Measurements from ENCODE around the gene SV2A. TPM values are rescaled to one million over a fixed set of nuclear protein-coding genes. Genes with fewer than 3 reads are reported as not detected.

The SV2A gene
- total RNA-seq, 2 experiments from 2014 or later = 14.4 to 15.2 TPM

DNA sequence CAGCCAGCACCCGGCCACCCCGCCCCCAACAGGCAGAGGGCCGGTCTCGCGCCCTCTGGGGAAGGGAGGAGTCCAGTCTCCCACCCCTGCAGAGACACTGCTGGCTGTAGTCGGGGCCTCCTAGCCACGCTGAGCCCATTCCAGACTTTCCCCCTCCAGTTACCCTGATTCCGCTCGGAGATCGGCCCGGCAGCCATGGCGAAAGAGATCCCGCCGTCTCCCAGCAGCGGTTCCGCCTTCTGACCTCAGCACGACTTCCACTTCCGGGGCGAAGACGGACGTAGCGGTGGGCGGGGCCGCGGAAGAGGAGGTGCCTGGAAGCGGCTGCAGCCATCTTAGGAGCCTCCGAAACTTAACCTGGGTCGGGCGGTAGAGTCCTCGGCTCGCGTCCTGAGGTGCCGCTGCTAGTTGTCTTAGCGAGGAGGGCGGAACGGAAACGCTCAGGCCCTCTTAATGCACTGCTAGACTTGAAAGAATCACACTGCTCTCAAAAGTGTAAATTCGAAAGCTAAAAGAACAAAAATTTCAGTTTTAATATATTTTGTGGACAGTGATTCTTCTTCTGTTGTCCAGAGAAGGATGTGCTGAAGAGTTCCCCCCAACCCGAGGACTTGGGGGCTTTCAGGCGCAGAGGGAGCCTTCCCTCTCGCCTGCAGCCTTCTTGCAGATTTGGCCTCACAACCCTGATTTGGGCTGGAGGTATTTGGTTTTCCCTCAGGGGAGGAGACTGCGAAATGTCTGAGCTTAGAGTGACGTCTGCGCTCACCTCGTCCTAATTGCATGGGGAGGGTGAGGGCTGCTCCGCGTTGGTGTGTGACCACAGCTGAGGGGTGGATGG is 10.1 kb upstream of the SV2A start, which contains the start of gene SF3B4:
Gene SF3B4 (minus strand): TSS at position 241 of the 838 bp plus-strand sequence. CDS start 44 bp downstream, at position 197.
- peaks cover 50% of the 10 kb centered on the region for H3K36me3 Mint-ChIP-seq (ENCODE audit: low read depth)
- CTCF ChIA-PET = interaction anchor here (0.5 to 2.2 kb wide), 10 partner anchors 10 to 624 kb away, joined by 3 to 18 read pairs (median 4); a partner anchor contains a TSS
- peak; percentile 96 for DNase-seq
- H3K4me3 Mint-ChIP-seq = peak within 1 kb of the TSS; percentile 97
- peak within 1 kb of the TSS; percentile 95 for H3K27ac Mint-ChIP-seq
- H3K4me1 Mint-ChIP-seq = peaks cover 74% of the 10 kb centered on the region
- no peaks in the 10 kb centered on the region for H3K9me3 Mint-ChIP-seq
- POLR2A ChIA-PET = interaction anchor here (0.6 to 7.4 kb wide), 23 partner anchors 8 to 309 kb away, joined by 3 to 160 read pairs (median 4); partner anchors contain the start of genes BOLA1, MTMR11, PLEKHO1 and VPS45
- no peaks in the 10 kb centered on the region for H3K27me3 Mint-ChIP-seq

DNA sequence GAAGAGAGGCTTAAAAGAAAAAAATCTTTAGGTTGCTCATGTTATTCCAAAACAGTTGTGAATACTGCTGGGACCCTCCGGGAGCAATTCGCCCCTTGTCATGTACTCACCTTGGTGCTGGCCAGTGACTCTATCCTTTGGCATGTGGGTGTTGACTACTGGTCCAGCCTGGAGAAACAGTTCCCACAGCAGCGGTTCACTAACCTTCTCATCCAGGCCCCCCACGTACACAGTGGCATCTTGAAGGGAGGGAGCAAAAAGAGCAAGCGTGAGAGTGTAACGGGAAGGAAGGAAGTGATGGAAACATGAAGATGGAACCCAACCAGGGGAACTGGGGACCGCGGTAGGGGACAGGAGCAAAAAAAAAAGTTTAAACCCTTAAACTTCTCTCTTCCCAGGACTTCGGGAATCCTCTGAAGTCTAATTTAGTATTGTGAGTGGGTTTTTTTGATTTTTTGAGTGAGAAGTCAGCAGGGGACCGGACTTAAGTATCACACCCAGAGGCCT is 9.5 kb upstream of the SV2A start:
- POLR2A ChIA-PET = interaction anchor here (2.5 kb wide), 1 partner anchor 39 kb away, joined by 17 read pairs; a partner anchor contains a TSS
- H3K4me3 Mint-ChIP-seq = peak overlapping the region; percentile 97
- no peak for DNase-seq
- no peaks in the 10 kb centered on the region for H3K27me3 Mint-ChIP-seq
- H3K4me1 Mint-ChIP-seq = peaks cover 70% of the 10 kb centered on the region
- CTCF ChIA-PET = no interaction called here
- H3K9me3 Mint-ChIP-seq = no peaks in the 10 kb centered on the region
- H3K27ac Mint-ChIP-seq = peak overlapping the region; percentile 95
- H3K36me3 Mint-ChIP-seq (ENCODE audit: low read depth) = peaks cover 56% of the 10 kb centered on the region

DNA sequence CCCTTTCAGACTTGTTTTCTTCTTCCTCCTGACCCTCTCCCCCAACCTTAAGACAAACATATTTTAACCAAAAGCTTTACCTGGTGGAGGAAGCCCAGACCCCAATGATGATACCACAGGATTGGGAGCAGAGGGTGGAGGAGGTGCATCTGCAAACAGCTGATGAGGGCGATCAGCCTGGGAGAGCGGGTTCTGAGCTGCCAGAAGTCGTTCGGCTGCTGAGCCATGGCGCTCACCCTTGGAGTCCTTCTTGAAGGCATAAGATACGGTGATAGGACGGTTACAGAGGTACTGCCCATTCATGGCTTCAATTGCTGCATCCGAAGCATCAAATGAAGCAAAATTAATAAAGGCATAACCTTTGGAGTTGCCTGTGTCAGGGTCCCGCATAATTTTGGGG is 8.7 kb upstream of the SV2A start:
- Mint-ChIP-seq H3K4me1 (peaks cover 62% of the 10 kb centered on the region), H3K27me3 (no peaks in the 10 kb centered on the region), H3K27ac (peak overlapping the region; percentile 55), H3K4me3 (peak overlapping the region; percentile 97), H3K9me3 (no peaks in the 10 kb centered on the region), H3K36me3 (ENCODE audit: low read depth) (peaks cover 55% of the 10 kb centered on the region)
- ChIA-PET POLR2A (interaction anchor here (1.0 to 2.5 kb wide), 4 partner anchors 13 to 41 kb away, joined by 3 to 17 read pairs (median 4); partner anchors contain the start of gene BOLA1), CTCF (no interaction called here)
- no peak for DNase-seq

DNA sequence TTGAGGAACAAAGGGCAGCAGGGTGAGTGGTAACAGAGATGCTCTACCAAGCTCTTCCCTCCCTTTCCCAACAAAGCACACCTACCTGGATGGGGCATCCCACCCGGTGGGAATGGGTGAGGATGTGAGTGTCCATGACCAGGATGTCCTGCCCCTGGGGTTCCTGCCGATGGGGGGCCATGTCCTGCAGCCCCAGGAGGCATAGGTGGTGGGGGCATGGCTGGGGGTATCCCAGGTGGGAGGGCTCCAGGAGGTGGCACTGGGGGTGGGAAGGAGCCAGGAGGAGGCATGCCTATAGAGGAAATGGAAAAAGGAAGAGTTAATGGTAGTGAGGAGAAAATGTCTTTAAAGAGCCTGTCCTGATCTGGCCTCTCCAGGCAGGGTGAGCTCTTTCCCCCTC is 8.1 kb upstream of the SV2A start:
- CTCF ChIA-PET = no interaction called here
- Mint-ChIP-seq H3K9me3 (no peaks in the 10 kb centered on the region), H3K4me3 (peak overlapping the region; percentile 97), H3K36me3 (ENCODE audit: low read depth) (peaks cover 54% of the 10 kb centered on the region), H3K27ac (peak overlapping the region; percentile 55), H3K27me3 (no peaks in the 10 kb centered on the region), H3K4me1 (peaks cover 56% of the 10 kb centered on the region)
- POLR2A ChIA-PET = interaction anchor here (1.0 to 2.5 kb wide), 5 partner anchors 9 to 40 kb away, joined by 3 to 17 read pairs (median 4); partner anchors contain the start of gene BOLA1
- DNase-seq = no peak

DNA sequence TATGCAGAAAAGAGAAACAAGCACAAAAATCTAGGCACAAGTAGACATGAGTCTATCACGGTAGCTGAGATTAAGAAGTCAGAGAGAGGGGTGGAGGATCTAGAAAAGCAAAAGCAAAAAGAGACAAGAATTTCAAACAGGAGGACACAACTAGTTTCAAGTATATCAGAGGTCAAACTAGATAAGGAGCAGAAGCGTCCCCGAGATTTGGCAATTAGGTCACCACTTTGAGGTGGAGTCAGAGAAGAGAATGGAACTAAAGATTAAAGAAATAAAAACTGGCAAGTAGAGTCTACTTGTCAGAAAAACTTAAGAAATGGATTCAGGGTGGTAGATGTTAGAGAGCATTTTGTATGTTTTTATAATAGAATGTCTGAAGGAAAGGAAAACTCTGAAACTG is 7.7 kb upstream of the SV2A start:
- H3K36me3 Mint-ChIP-seq (ENCODE audit: low read depth) = peaks cover 54% of the 10 kb centered on the region
- DNase-seq = no peak
- H3K9me3 Mint-ChIP-seq = no peaks in the 10 kb centered on the region
- peaks cover 52% of the 10 kb centered on the region for H3K4me1 Mint-ChIP-seq
- ChIA-PET POLR2A (interaction anchor here (1.0 to 2.5 kb wide), 6 partner anchors 9 to 40 kb away, joined by 3 to 17 read pairs (median 4); partner anchors contain the start of gene BOLA1), CTCF (no interaction called here)
- H3K27ac Mint-ChIP-seq = peak overlapping the region; percentile 4
- H3K27me3 Mint-ChIP-seq = no peaks in the 10 kb centered on the region
- peak overlapping the region; percentile 51 for H3K4me3 Mint-ChIP-seq

DNA sequence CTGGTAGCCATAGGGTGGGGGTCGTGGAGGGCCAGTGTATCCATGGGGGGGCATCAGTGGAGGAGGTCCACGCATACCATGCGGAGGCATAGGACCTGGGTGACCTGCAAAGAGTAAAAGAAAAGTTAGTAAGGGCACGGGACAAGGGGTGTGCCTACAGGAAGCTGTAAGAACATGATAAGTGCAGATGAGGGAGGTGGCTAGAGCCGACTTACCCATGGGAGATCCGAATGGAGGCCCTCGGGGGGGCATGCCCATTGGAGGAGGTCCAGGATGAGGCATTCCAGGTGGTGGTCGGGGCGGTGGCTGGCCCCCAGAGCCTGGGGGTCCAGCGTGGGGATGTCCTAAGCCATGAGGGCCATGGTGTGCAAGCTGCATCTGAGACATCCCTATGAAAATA is 6.0 kb upstream of the SV2A start:
- H3K4me1 Mint-ChIP-seq = peaks cover 37% of the 10 kb centered on the region
- DNase-seq = no peak
- no peaks in the 10 kb centered on the region for H3K9me3 Mint-ChIP-seq
- H3K36me3 Mint-ChIP-seq (ENCODE audit: low read depth) = peaks cover 54% of the 10 kb centered on the region
- POLR2A ChIA-PET = interaction anchor here (0.8 to 0.9 kb wide), 2 partner anchors 34 to 36 kb away, joined by 3 read pairs; a partner anchor contains a TSS
- no peaks in the 10 kb centered on the region for H3K27me3 Mint-ChIP-seq
- no peak overlapping the region for H3K27ac Mint-ChIP-seq
- no peak overlapping the region for H3K4me3 Mint-ChIP-seq
- CTCF ChIA-PET = no interaction called here

DNA sequence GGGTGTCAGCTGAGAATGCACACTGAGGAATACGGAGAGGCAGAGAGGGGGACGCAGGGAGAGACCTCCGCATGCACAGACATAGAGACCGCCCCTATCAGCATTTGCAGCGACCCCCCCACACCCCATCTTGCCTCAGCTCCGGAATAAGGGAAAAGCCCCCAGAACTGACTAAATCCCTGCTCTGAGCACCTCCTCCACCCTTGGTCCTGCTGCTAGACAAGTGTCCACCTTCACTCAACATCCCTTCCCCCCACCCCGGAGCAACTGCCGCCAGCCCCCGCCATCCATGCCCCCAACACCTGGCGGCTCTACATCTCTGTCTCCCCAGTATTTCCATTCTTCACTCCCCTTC is 769 bp downstream of the SV2A start:
- Mint-ChIP-seq H3K4me3 (peak overlapping the region; percentile 85), H3K36me3 (ENCODE audit: low read depth) (peaks cover 12% of the 10 kb centered on the region), H3K4me1 (peaks cover 42% of the 10 kb centered on the region), H3K27ac (no peak overlapping the region), H3K9me3 (no peaks in the 10 kb centered on the region), H3K27me3 (peaks cover 4% of the 10 kb centered on the region)
- DNase-seq = no peak
- ChIA-PET POLR2A (interaction anchor here (1.2 to 5.4 kb wide), 4 partner anchors 8 to 29 kb away, joined by 5 to 42 read pairs (median 7); partner anchors contain the start of gene SF3B4), CTCF (no interaction called here)

DNA sequence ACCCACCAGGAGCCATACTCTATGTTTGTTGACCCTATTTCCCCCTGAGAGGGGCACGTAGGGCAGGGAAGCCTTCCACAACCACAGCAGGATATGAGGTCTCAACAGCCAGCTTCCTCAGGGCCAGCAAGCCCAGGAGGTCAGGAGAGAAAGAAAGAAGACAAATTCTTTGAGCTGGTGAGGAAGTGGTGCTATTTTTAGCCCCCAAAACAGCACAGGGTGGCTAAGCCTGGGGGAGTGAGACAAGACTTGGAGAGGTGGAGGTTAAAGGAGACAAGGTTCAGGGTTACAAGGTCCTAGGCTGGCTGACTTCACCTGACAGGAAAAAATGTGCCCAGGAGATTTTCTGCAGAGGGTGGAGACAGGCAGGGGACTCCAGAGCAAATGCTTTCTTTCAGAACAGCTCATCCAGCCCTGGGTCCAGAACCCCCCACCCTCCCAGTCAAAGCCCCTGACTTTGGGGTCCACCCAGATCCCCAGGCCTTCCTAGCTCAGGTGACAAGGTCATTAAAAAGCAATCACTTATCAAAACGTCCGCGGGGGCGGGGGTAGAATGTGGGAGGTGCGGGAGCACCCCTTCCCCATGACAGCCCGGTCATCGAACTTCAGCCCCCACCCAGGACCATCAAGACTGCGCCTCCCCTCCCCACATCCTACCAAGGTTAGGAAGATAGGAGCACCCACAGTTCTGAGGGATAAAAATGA is 1.3 kb downstream of the SV2A start:
- Mint-ChIP-seq H3K27me3 (peaks cover 4% of the 10 kb centered on the region), H3K4me3 (peak overlapping the region; percentile 85), H3K4me1 (peaks cover 42% of the 10 kb centered on the region), H3K36me3 (ENCODE audit: low read depth) (peaks cover 9% of the 10 kb centered on the region), H3K9me3 (no peaks in the 10 kb centered on the region), H3K27ac (peak overlapping the region; percentile 41)
- CTCF ChIA-PET = no interaction called here
- POLR2A ChIA-PET = interaction anchor here (0.6 to 5.4 kb wide), 11 partner anchors 9 to 294 kb away, joined by 3 to 42 read pairs (median 5); partner anchors contain the start of genes BOLA1 and SF3B4
- DNase-seq = no peak

DNA sequence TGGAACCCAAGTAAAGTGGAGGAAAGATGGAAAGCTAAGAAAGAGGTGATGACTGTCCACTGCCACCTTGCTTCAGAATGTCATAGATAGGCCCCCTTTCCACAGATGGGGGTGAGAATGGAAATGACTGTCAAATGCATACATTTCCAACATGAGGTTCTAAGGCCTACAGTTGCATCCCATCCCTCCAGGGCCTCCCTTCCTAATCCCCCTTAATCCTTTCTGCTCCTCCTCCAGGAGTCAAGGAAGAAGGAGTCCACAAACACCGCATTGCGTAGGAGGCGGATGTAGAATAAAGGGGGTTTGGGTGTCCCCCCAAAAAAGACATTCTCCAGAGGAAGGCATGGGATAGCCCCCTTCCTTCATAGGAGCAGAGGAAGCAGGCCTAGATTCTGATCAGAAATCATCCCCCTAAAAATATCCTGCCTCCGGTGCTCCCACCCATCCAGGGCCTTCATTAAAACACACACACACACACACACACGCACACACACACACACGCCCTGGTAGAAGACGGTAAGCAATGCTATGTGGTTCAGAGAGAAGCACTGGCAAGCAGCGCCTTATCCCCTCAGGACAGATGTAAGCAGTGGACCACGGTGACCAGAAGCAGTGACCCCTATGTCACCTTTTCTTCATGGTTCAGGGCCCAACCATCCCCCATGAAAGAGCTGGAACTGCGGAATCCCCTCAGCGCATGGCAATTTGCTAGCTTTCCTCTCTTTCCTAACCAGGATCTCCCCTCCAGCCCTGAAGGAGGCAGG is 2.0 kb downstream of the SV2A start:
- Mint-ChIP-seq H3K27me3 (peaks cover 4% of the 10 kb centered on the region), H3K4me3 (peak overlapping the region; percentile 85), H3K9me3 (no peaks in the 10 kb centered on the region), H3K4me1 (peaks cover 42% of the 10 kb centered on the region), H3K36me3 (ENCODE audit: low read depth) (peaks cover 9% of the 10 kb centered on the region), H3K27ac (peak overlapping the region; percentile 41)
- DNase-seq = no peak
- POLR2A ChIA-PET = interaction anchor here (0.6 to 5.4 kb wide), 11 partner anchors 10 to 294 kb away, joined by 3 to 42 read pairs (median 5); partner anchors contain the start of genes BOLA1 and SF3B4
- CTCF ChIA-PET = no interaction called here

DNA sequence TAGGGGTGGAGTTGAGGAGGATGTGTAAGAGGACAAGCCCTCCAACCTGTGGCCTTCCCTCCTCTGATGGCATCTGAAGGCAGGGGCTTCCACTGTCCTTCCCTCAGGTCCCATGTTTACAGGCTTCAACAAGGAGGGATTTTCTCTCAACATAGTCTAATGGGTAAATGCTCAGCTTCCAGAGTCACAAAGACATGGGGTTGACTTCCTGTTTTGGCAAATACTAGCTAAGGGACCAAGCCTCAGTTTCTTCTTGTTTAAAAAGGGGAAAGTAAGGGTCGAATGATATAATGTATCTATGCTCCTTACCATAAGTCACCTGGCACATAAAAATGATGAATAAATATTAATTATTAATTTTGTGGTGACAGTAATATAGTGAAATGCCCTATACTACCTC is 3.1 kb downstream of the SV2A start:
- no peak for DNase-seq
- H3K4me1 Mint-ChIP-seq = peaks cover 42% of the 10 kb centered on the region
- no peaks in the 10 kb centered on the region for H3K9me3 Mint-ChIP-seq
- POLR2A ChIA-PET = interaction anchor here (1.0 to 5.4 kb wide), 4 partner anchors 9 to 27 kb away, joined by 3 to 42 read pairs (median 6); partner anchors contain the start of gene BOLA1
- H3K36me3 Mint-ChIP-seq (ENCODE audit: low read depth) = peaks cover 9% of the 10 kb centered on the region
- H3K27me3 Mint-ChIP-seq = peaks cover 4% of the 10 kb centered on the region
- H3K27ac Mint-ChIP-seq = no peak overlapping the region
- no peak overlapping the region for H3K4me3 Mint-ChIP-seq
- CTCF ChIA-PET = no interaction called here

DNA sequence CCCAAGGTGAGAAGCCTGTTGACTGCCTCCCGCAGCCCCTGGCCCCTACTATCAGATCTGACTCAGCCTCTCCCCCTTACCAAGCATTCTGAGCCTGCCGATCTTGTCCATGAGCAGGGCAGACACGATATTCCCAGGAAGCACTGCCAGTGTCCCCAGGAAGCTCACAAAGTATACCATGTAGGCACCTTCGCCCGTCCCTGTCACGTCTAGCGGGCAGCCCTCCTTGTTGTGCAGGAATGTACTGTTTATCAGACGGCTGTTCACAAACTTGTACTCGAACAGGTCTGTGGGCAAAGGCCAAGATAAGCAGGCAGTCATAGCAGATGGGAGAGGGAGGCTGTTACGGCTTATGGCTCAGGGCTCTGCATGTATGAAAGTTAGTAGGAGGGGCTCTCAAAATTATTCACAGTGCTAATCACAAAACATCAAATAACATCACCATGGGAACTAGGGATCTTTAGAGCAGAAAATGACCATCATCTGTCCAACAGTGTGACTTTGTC is 11.0 kb downstream of the SV2A start:
- peaks cover 4% of the 10 kb centered on the region for H3K4me1 Mint-ChIP-seq
- no peak overlapping the region for H3K4me3 Mint-ChIP-seq
- no peak for DNase-seq
- H3K36me3 Mint-ChIP-seq (ENCODE audit: low read depth) = peaks cover 15% of the 10 kb centered on the region
- H3K27me3 Mint-ChIP-seq = no peaks in the 10 kb centered on the region
- ChIA-PET POLR2A (interaction anchor here (0.7 to 3.4 kb wide), 3 partner anchors 15 to 20 kb away, joined by 3 to 12 read pairs (median 5); a partner anchor contains a TSS), CTCF (no interaction called here)
- no peaks in the 10 kb centered on the region for H3K9me3 Mint-ChIP-seq
- H3K27ac Mint-ChIP-seq = no peak overlapping the region

Measured in activated CD4-positive, alpha-beta memory T cell treated with anti-CD3 and anti-CD28 coated beads, Interleukin-2, amount 10 ng/mL, durations not matched to agents 7 days and 5 days (primary cell).